HepG2 (cell line): ENCODE measurements around the gene ABCE1. TPM values are rescaled to one million over a fixed set of nuclear protein-coding genes. Genes with fewer than 3 reads are reported as not detected.
A peak's percentile ranks its signal among the peaks of the same experiment; 100 is the strongest.

Experiments used
- ATAC-seq: fragments of 200-7000 bp; cut with Tn5 transposase; 3 replicates; pipeline ENCODE4 v1.9.1; 2020; ENCODE audit warnings: mild to moderate bottlenecking, moderate library complexity
- BruUV-seq: library from RNA; stranded (reverse); fragments of 400-500 nt; replicated peaks from 2 replicates; lab custom pipeline; 2021; lab: Mats Ljungman, UMichigan
- CTCF ChIA-PET: fragments of 300-600 bp; formaldehyde crosslinking; extraction: SDS; loops from one replicate; lab custom pipeline; 2021; ENCODE audit warnings: low total read pairs, inconsistent platforms, low intra/inter-chr PET ratio; lab: Yijun Ruan, JAX
- POLR2A ChIA-PET: fragments of 350-600 bp; sonication (Branson Sonifier 250); formaldehyde crosslinking; loops from one replicate; lab custom pipeline; 2020; ENCODE audit warnings: antibody characterized with exemption, inconsistent platforms; lab: Yijun Ruan, JAX
- DNase-seq: peaks from one replicate; pipeline ENCODE4 v3.0.0-alpha.2; 2015; ENCODE audit warnings: low spot score
- FAIRE-seq: peaks from 3 replicates; lab custom pipeline; 2011; peaks lifted over from hg19 to GRCh38; lab: Jason Lieb, UNC
- H2AFZ ChIP-seq: one replicate; pipeline ENCODE4 v1.6.1; 2011; ENCODE audit warnings: low read length, inconsistent platforms
- H3K27ac ChIP-seq: fragments of 300-600 bp; 3 replicates; pipeline ENCODE4 v1.8.0; 2011; ENCODE audit warnings: mixed run types, mild to moderate bottlenecking, mixed read lengths, low read length, inconsistent platforms; ENCODE audit not compliant: insufficient read depth; ENCODE audit errors: extremely low read length
- H3K27me3 ChIP-seq, 2 experiments: fragments of 200-600 bp in 1 of 2; 2 replicates in 1 of 2; 3 replicates in 1 of 2; pipeline versions ENCODE4 v1.6.0 to v1.8.0; 2011; ENCODE audit warnings: low read length in 2 of 2, mild to moderate bottlenecking in 2 of 2, moderate library complexity in 2 of 2, inconsistent platforms in 1 of 2; ENCODE audit not compliant: insufficient read depth in 2 of 2, control insufficient read depth in 1 of 2
- H3K36me3 ChIP-seq, 2 experiments: fragments of 200-600 bp in 1 of 2; replicated peaks in 1 of 2; 2 replicates in 1 of 2; 3 replicates in 1 of 2; pipeline versions ENCODE4 v1.5.1 to v1.8.0; 2011; ENCODE audit warnings: low read length in 2 of 2, inconsistent platforms in 1 of 2; ENCODE audit not compliant: insufficient read depth in 2 of 2, control insufficient read depth in 1 of 2
- H3K4me1 ChIP-seq: 2 replicates; pipeline ENCODE4 v1.5.1; 2012; ENCODE audit warnings: low read length, inconsistent platforms; ENCODE audit not compliant: insufficient read depth
- H3K4me2 ChIP-seq: 2 replicates; pipeline ENCODE4 v1.6.0; 2011; ENCODE audit warnings: low read depth, low read length, inconsistent platforms
- H3K4me3 ChIP-seq, 3 experiments: fragments of 200-600 bp in 1 of 3; sonication (generic), shearing (Covaris generic) in 1 of 3; replicated peaks in 1 of 3; 2 replicates each; pipeline ENCODE4 v1.5.1; 2011 to 2016; ENCODE audit warnings: low read length in 3 of 3, inconsistent platforms in 2 of 3, low read depth in 2 of 3, mild to moderate bottlenecking in 2 of 3, control low read depth in 1 of 3, mixed read lengths in 1 of 3; ENCODE audit not compliant: insufficient read depth in 1 of 3
- H3K79me2 ChIP-seq: one replicate; pipeline ENCODE4 v1.6.1; 2011; ENCODE audit warnings: low read length, inconsistent platforms; ENCODE audit not compliant: insufficient read depth
- H3K9ac ChIP-seq: 2 replicates; pipeline ENCODE4 v1.6.0; 2011; ENCODE audit warnings: mild to moderate bottlenecking, low read depth, low read length, inconsistent platforms; ENCODE audit not compliant: insufficient read depth
- H3K9me3 ChIP-seq: 2 replicates; pipeline ENCODE4 v1.5.1; 2012; ENCODE audit warnings: mild to moderate bottlenecking, low read length
- H4K20me1 ChIP-seq: 2 replicates; pipeline ENCODE4 v1.6.0; 2011; ENCODE audit warnings: inconsistent platforms, mild to moderate bottlenecking, low read length, moderate library complexity; ENCODE audit not compliant: insufficient read depth
- AGO2 ChIP-seq: fragments of 200-400 bp; formaldehyde crosslinking; optimal IDR thresholded peaks from 2 replicates; pipeline ENCODE3; 2017; ENCODE audit warnings: mild to moderate bottlenecking, low read depth, low read length, moderate library complexity
- PRDM15 ChIP-seq: sonication (generic); formaldehyde crosslinking; IDR thresholded peaks from 2 replicates; pipeline ENCODE4 v1.4.0; 2020; ENCODE audit warnings: missing genetic modification reagents
- ZBTB2 ChIP-seq: sonication (generic); formaldehyde crosslinking; IDR thresholded peaks from 2 replicates; pipeline ENCODE4 v1.8.0; 2022; ENCODE audit warnings: low read depth, missing genetic modification reagents
- WGBS: methylation state at CpG from one replicate; pipeline ENCODE4 v1.1.6; 2017; ENCODE audit warnings: low lambda C conversion rate; 5-methylcytosine and 5-hydroxymethylcytosine counted together
- in situ Hi-C: cut with HindIII; loops from 2 replicates; pipeline ENCODE4 v1.10.0; 2017; ENCODE audit warnings: low pct_unique_long_range_greater_than_20kb; ENCODE audit not compliant: extremely low pct_ligation_motif_present
- intact Hi-C: fragments of 100-400 bp; cut with micrococcal nuclease; formaldehyde crosslinking; loops from one replicate; pipeline ENCODE4 v1.10.0; 2022; ENCODE audit not compliant: unreplicated experiment
- polyA plus RNA-seq, 8 experiments: library from polyadenylated mRNA; depleted of rRNA in 3 of 8; stranded (reverse) in 7 of 8; unstranded in 1 of 8; fragments of >200 nt; fragmentation: Illumina TruSeq in 4 of 8; extraction: Trizol in 4 of 8; gene quantifications; 2 replicates each; pipeline versions ENCODE4 v1.2.1 to v1.2.3, GENCODE V29; 2011 to 2016; ENCODE audit warnings: low read depth in 4 of 8, missing spikeins in 1 of 8, mixed read lengths in 1 of 8; ENCODE audit not compliant: insufficient read depth in 1 of 8
- total RNA-seq, 5 experiments: library from RNA; depleted of rRNA; stranded (reverse); fragments of >200 nt; fragmentation: Illumina TruSeq; extraction: Trizol; gene quantifications; 2 replicates each; pipeline ENCODE4 v1.2.3, GENCODE V29; 2016; ENCODE audit warnings: low read depth in 1 of 5

ABCE1 gene
- total and polyA plus RNA-seq, 2 of the 13 experiments (the other 11 are each of a cell fraction or from before 2014, with no cell fraction given), result 50.8 to 139 TPM

GRCh38 chr4:145130788-145131399, 32.8 kb downstream of the ABCE1 start:
- no peaks in the 10 kb centered on the region for H3K79me2 ChIP-seq
- H3K9me3 ChIP-seq, result no peaks in the 10 kb centered on the region
- H3K27ac ChIP-seq, result peak overlapping the region; percentile 2
- no peak overlapping the region for H2AFZ ChIP-seq
- BruUV-seq, result no TSS peak
- no peaks in the 10 kb centered on the region for H3K27me3 ChIP-seq
- intact Hi-C loops (no loop called here), in situ Hi-C loops (no loop called here)
- H3K4me2 ChIP-seq, result no peak overlapping the region
- CTCF ChIA-PET, result no interaction called here
- H3K4me1 ChIP-seq, result no peaks in the 10 kb centered on the region
- DNase-seq (no peak), FAIRE-seq (no peak), ATAC-seq (peak; percentile 44)
- WGBS, result 81% methylated on average over 2 of the region's 2 CpGs
- no peaks in the 10 kb centered on the region for H4K20me1 ChIP-seq
- TF ChIP-seq PRDM15, result no peak
- no peak for TF ChIP-seq AGO2
- no peak for TF ChIP-seq ZBTB2 (CRISPR knock-in tag)
- H3K9ac ChIP-seq, result no peak overlapping the region
- POLR2A ChIA-PET, result no interaction called here
- H3K36me3 ChIP-seq, result peaks cover 4 to 24% of the 10 kb centered on the region in 2 experiments; a peak in 4 of 5 replicates
- H3K4me3 ChIP-seq, result no peak overlapping the region
